SK-N-SH (cell line): ENCODE data around the gene CDH22. TPM values are rescaled to one million over a fixed set of nuclear protein-coding genes. Genes with fewer than 3 reads are reported as not detected.

ENCODE experiments used
- CTCF ChIA-PET: fragments of 300-600, 350-600 bp; formaldehyde crosslinking; extraction: SDS; loops from one replicate; lab custom pipeline; 2021; lab: Yijun Ruan, JAX
- POLR2A ChIA-PET: fragments of 350-600 bp; sonication (Branson Sonifier 250); formaldehyde crosslinking; extraction: SDS; loops from one replicate; lab custom pipeline; 2020; ENCODE audit warnings: antibody characterized with exemption, inconsistent platforms; lab: Yijun Ruan, JAX
- DNase-seq: peaks from one replicate; pipeline ENCODE4 v3.0.0; 2012
- H2AFZ ChIP-seq: fragments of 200-600 bp; sonication (generic); 2 replicates; pipeline ENCODE4 v1.8.1; 2016; ENCODE audit warnings: antibody characterized with exemption, mild to moderate bottlenecking, low read depth
- H3F3A ChIP-seq: fragments of 200-600 bp; sonication (generic); replicated peaks from 2 replicates; pipeline ENCODE3; 2016; ENCODE audit warnings: antibody characterized with exemption, mild to moderate bottlenecking; ENCODE audit not compliant: insufficient read depth
- H3K27ac ChIP-seq, 2 experiments: fragments of 200-500 bp in 1 of 2; fragments of 200-600 bp in 1 of 2; sonication (Bioruptor generic) in 1 of 2; sonication (generic), shearing (Covaris generic) in 1 of 2; 2 replicates each; pipeline versions ENCODE4 v1.5.1 to v1.6.1; 2014 to 2016; ENCODE audit warnings: low read depth in 2 of 2, inconsistent platforms in 1 of 2, low read length in 1 of 2, mild to moderate bottlenecking in 1 of 2, mixed read lengths in 1 of 2
- H3K27me3 ChIP-seq: fragments of 200-600 bp; sonication (generic), shearing (Covaris generic); 2 replicates; pipeline ENCODE4 v1.6.1; 2016; ENCODE audit warnings: mixed run types; ENCODE audit not compliant: insufficient read depth
- H3K36me3 ChIP-seq, 2 experiments: fragments of 200-500 bp in 1 of 2; fragments of 200-600 bp in 1 of 2; sonication (Bioruptor generic) in 1 of 2; sonication (generic) in 1 of 2; replicated peaks in 1 of 2; 2 replicates each; pipeline versions ENCODE3 to v1.5.1; 2014 to 2016; ENCODE audit warnings: low read length in 1 of 2, mild to moderate bottlenecking in 1 of 2; ENCODE audit not compliant: insufficient read depth in 2 of 2, control insufficient read depth in 1 of 2
- H3K4me1 ChIP-seq, 2 experiments: fragments of 200-500 bp in 1 of 2; fragments of 200-600 bp in 1 of 2; sonication (Bioruptor generic) in 1 of 2; sonication (generic), shearing (Covaris generic) in 1 of 2; 2 replicates each; pipeline versions ENCODE4 v1.5.1 to v1.6.1; 2014 to 2016; ENCODE audit warnings: low read depth in 1 of 2, low read length in 1 of 2, mixed run types in 1 of 2; ENCODE audit not compliant: insufficient read depth in 2 of 2, control insufficient read depth in 1 of 2
- H3K4me2 ChIP-seq: fragments of 200-600 bp; sonication (generic), shearing (Covaris generic); 2 replicates; pipeline ENCODE4 v1.6.1; 2017; ENCODE audit warnings: mixed run types
- H3K4me3 ChIP-seq, 2 experiments: fragments of 200-500 bp in 1 of 2; fragments of 200-600 bp in 1 of 2; sonication (Bioruptor generic) in 1 of 2; sonication (generic), shearing (Covaris generic) in 1 of 2; 2 replicates each; pipeline versions ENCODE4 v1.5.1 to v1.8.1; 2014 to 2016; ENCODE audit warnings: low read depth in 2 of 2, inconsistent platforms in 1 of 2, low read length in 1 of 2, mild to moderate bottlenecking in 1 of 2, mixed read lengths in 1 of 2, moderate library complexity in 1 of 2
- H3K79me2 ChIP-seq: fragments of 200-600 bp; sonication (generic); 2 replicates; pipeline ENCODE4 v1.8.1; 2017; ENCODE audit warnings: mild to moderate bottlenecking; ENCODE audit not compliant: insufficient read depth
- H3K9ac ChIP-seq: fragments of 200-600 bp; sonication (generic); 2 replicates; pipeline ENCODE4 v1.6.1; 2017; ENCODE audit warnings: mixed run types
- H3K9me2 ChIP-seq: fragments of 200-600 bp; sonication (generic); 2 replicates; pipeline ENCODE4 v1.6.1; 2017; ENCODE audit warnings: mixed run types
- H3K9me3 ChIP-seq: fragments of 200-600 bp; sonication (generic); 2 replicates; pipeline ENCODE4 v1.6.1; 2017; ENCODE audit warnings: mixed run types, mild to moderate bottlenecking, moderate library complexity
- H4K20me1 ChIP-seq: fragments of 200-600 bp; sonication (generic); 2 replicates; pipeline ENCODE4 v1.6.1; 2017; ENCODE audit warnings: mild to moderate bottlenecking, mixed run types; ENCODE audit not compliant: insufficient read depth
- EP300 ChIP-seq, 2 experiments: IDR thresholded peaks; 2 replicates each; pipeline versions ENCODE4 v1.4.0 to v1.6.1; 2012; ENCODE audit warnings: borderline replicate concordance in 1 of 2, low read depth in 1 of 2, low read length in 1 of 2
- EZH2phosphoT487 ChIP-seq: fragments of 200-600 bp; sonication (generic); IDR thresholded peaks from 2 replicates; pipeline ENCODE4 v1.6.1; 2017; ENCODE audit warnings: low read depth, mixed run types, mild to moderate bottlenecking, antibody characterized with exemption, moderate library complexity, borderline replicate concordance
- FOSL2 ChIP-seq: IDR thresholded peaks from 2 replicates; pipeline ENCODE4 v1.4.0; 2012; ENCODE audit warnings: low read depth, mild to moderate bottlenecking, moderate library complexity, borderline replicate concordance
- FOXJ3 ChIP-seq: sonication (generic); formaldehyde crosslinking; IDR thresholded peaks from 2 replicates; pipeline ENCODE4 v1.5.1; 2020; ENCODE audit warnings: mild to moderate bottlenecking, missing genetic modification reagents
- GABPA ChIP-seq: IDR thresholded peaks from 2 replicates; pipeline ENCODE4 v1.4.0; 2012; ENCODE audit warnings: low read depth, mild to moderate bottlenecking
- GATA2 ChIP-seq: sonication (generic); formaldehyde crosslinking; IDR thresholded peaks from 2 replicates; pipeline ENCODE4 v1.5.0; 2020; ENCODE audit warnings: mild to moderate bottlenecking, missing genetic modification reagents
- NRF1 ChIP-seq: IDR thresholded peaks from 2 replicates; pipeline ENCODE4 v1.6.1; 2012; ENCODE audit warnings: low read depth, mild to moderate bottlenecking, low read length
- RAD21 ChIP-seq: IDR thresholded peaks from 2 replicates; pipeline ENCODE4 v1.6.1; 2012; ENCODE audit warnings: mild to moderate bottlenecking, low read length
- RFX5 ChIP-seq: IDR thresholded peaks from 2 replicates; pipeline ENCODE4 v1.6.1; 2012; ENCODE audit warnings: mild to moderate bottlenecking, improper control_type of control experiment, low read length
- SMC3 ChIP-seq: IDR thresholded peaks from 2 replicates; pipeline ENCODE4 v1.6.1; 2012; ENCODE audit warnings: low read depth, low read length, improper control_type of control experiment
- TAF1 ChIP-seq: IDR thresholded peaks from 2 replicates; pipeline ENCODE4 v1.6.1; 2012; ENCODE audit warnings: low read depth, mild to moderate bottlenecking, low read length, moderate library complexity, borderline replicate concordance
- TCF12 ChIP-seq: IDR thresholded peaks from 2 replicates; pipeline ENCODE4 v1.4.0; 2012
- WGBS: methylation state at CpG from one replicate; pipeline ENCODE4 v1.1.6; 2017; ENCODE audit warnings: low lambda C conversion rate; 5-methylcytosine and 5-hydroxymethylcytosine counted together
- polyA plus RNA-seq, 3 experiments: library from polyadenylated mRNA; depleted of rRNA; stranded (reverse); fragments of >200 nt; gene quantifications; 2 replicates each; pipeline ENCODE4 v1.2.3, GENCODE V29; 2012
- TF ChIP-seq, protein P1 (sequence below): fragments of 150-350 bp; IDR thresholded peaks from 2 replicates; pipeline ENCODE4 v1.6.1; 2017; ENCODE audit warnings: antibody characterized with exemption, low read length, low read depth, borderline replicate concordance
- TF ChIP-seq, protein P2 (sequence below): IDR thresholded peaks from 2 replicates; pipeline ENCODE4 v1.6.1; 2012; ENCODE audit warnings: mild to moderate bottlenecking, low read depth, low read length, moderate library complexity
- TF ChIP-seq, protein P3 (sequence below): IDR thresholded peaks from 2 replicates; pipeline ENCODE4 v1.4.0; 2012; ENCODE audit warnings: low read depth, borderline replicate concordance
- TF ChIP-seq, protein P4 (sequence below): IDR thresholded peaks from 2 replicates; pipeline ENCODE4; 2012
- TF ChIP-seq, protein P5 (sequence below): IDR thresholded peaks from 2 replicates; pipeline ENCODE4 v1.4.0; 2012; ENCODE audit warnings: low read depth

CDH22 gene
- polyA plus RNA-seq, 1 of the 3 experiments (the other 2 are of a cell fraction), result not detected

DNA sequence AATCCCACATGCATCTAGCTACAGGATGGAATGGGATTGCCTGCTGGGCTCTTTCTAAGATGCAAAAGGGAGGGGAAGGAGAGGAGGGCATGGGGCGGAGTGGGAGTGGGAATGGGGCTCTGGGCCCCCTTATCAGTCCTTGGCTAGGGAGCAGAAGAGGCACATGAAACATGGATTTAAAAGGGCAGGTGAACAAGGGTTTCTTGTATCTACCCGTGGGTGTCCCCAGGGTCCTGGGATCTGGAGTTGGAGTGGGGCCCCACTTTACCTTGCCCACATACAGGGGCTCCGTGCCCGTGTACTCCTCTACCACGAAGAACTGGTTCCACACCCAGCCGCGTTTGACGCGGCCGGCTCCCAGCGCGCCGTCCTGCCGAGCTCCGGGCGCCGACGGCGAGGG, 57.5 kb downstream of the CDH22 start:
- Histone ChIP-seq H2AFZ (no peak overlapping the region), H3K27ac (no peak overlapping the region), H3K4me2 (no peak overlapping the region), H3K79me2 (no peaks in the 10 kb centered on the region), H3K9ac (no peak overlapping the region), H3K4me3 (no peak overlapping the region), H3K9me3 (no peaks in the 10 kb centered on the region), H4K20me1 (no peaks in the 10 kb centered on the region), H3K27me3 (no peaks in the 10 kb centered on the region), H3F3A (no peaks in the 10 kb centered on the region), H3K36me3 (no peaks in the 10 kb centered on the region), H3K9me2 (no peaks in the 10 kb centered on the region), H3K4me1 (peaks cover 0 to 3% of the 10 kb centered on the region in 2 experiments; a peak in 1 of 4 replicates)
- no peak for DNase-seq
- WGBS, result 58% methylated on average over 16 of the region's 19 CpGs
- POLR2A ChIA-PET, result no interaction called here
- CTCF ChIA-PET, result interaction anchor here (1.6 kb wide), 1 partner anchor 56 kb away, joined by 6 read pairs; no protein-coding TSS in a partner anchor
- TF ChIP-seq, protein P1, sequence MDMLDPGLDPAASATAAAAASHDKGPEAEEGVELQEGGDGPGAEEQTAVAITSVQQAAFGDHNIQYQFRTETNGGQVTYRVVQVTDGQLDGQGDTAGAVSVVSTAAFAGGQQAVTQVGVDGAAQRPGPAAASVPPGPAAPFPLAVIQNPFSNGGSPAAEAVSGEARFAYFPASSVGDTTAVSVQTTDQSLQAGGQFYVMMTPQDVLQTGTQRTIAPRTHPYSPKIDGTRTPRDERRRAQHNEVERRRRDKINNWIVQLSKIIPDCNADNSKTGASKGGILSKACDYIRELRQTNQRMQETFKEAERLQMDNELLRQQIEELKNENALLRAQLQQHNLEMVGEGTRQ, result no peak
- no peak for TF ChIP-seq TAF1
- TF ChIP-seq, protein P2, sequence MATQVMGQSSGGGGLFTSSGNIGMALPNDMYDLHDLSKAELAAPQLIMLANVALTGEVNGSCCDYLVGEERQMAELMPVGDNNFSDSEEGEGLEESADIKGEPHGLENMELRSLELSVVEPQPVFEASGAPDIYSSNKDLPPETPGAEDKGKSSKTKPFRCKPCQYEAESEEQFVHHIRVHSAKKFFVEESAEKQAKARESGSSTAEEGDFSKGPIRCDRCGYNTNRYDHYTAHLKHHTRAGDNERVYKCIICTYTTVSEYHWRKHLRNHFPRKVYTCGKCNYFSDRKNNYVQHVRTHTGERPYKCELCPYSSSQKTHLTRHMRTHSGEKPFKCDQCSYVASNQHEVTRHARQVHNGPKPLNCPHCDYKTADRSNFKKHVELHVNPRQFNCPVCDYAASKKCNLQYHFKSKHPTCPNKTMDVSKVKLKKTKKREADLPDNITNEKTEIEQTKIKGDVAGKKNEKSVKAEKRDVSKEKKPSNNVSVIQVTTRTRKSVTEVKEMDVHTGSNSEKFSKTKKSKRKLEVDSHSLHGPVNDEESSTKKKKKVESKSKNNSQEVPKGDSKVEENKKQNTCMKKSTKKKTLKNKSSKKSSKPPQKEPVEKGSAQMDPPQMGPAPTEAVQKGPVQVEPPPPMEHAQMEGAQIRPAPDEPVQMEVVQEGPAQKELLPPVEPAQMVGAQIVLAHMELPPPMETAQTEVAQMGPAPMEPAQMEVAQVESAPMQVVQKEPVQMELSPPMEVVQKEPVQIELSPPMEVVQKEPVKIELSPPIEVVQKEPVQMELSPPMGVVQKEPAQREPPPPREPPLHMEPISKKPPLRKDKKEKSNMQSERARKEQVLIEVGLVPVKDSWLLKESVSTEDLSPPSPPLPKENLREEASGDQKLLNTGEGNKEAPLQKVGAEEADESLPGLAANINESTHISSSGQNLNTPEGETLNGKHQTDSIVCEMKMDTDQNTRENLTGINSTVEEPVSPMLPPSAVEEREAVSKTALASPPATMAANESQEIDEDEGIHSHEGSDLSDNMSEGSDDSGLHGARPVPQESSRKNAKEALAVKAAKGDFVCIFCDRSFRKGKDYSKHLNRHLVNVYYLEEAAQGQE, result no peak

DNA sequence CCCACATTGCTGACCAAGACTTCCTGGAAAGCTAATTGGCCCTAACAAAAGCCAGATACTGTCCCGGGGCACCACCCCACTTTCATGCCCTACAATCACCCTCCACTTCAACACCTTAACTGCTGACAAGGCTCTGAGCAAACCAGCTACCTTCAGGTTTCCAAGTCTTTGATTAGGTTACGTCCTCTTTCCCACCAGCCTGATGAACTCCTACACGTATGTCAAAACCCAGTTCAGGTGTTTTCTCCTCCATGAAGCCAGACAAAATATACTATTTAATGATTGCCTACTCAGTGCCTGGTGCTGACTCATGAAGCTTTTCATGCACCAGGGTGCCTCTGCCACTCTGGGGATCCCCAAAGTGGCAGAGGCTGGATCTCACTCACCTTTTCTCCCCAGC, 58.6 kb downstream of the CDH22 start:
- H3K27me3 ChIP-seq, result no peaks in the 10 kb centered on the region
- CTCF ChIA-PET, result interaction anchor here (0.7 to 1.8 kb wide), 6 partner anchors 10 to 121 kb away, joined by 3 to 7 read pairs (median 4); no protein-coding TSS in a partner anchor
- no peak overlapping the region for H2AFZ ChIP-seq
- no peak overlapping the region for H3K27ac ChIP-seq
- no peak overlapping the region for H3K9ac ChIP-seq
- WGBS, result 57% methylated on average over 3 of the region's 3 CpGs
- H3K4me3 ChIP-seq, result no peak overlapping the region
- H3K4me1 ChIP-seq, result no peaks in the 10 kb centered on the region
- DNase-seq, result no peak
- no peaks in the 10 kb centered on the region for H3K9me3 ChIP-seq
- H3K4me2 ChIP-seq, result no peak overlapping the region
- H3K79me2 ChIP-seq, result no peaks in the 10 kb centered on the region
- H3F3A ChIP-seq, result no peaks in the 10 kb centered on the region
- H3K9me2 ChIP-seq, result no peaks in the 10 kb centered on the region
- POLR2A ChIA-PET, result no interaction called here
- no peaks in the 10 kb centered on the region for H4K20me1 ChIP-seq
- H3K36me3 ChIP-seq, result no peaks in the 10 kb centered on the region
- TF ChIP-seq NRF1 (no peak), EZH2phosphoT487 (no peak), FOSL2 (no peak), GABPA (no peak), RFX5 (no peak), EP300 (IDR thresholded peaks at IDR 0.05; ENCODE audit: borderline replicate concordance in 1 of 2, low read depth in 1 of 2, low read length in 1 of 2) (no peak), TCF12 (no peak), SMC3 (no peak), RAD21 (no peak), GATA2 (no peak), FOXJ3 (no peak)
- TF ChIP-seq, protein P3, sequence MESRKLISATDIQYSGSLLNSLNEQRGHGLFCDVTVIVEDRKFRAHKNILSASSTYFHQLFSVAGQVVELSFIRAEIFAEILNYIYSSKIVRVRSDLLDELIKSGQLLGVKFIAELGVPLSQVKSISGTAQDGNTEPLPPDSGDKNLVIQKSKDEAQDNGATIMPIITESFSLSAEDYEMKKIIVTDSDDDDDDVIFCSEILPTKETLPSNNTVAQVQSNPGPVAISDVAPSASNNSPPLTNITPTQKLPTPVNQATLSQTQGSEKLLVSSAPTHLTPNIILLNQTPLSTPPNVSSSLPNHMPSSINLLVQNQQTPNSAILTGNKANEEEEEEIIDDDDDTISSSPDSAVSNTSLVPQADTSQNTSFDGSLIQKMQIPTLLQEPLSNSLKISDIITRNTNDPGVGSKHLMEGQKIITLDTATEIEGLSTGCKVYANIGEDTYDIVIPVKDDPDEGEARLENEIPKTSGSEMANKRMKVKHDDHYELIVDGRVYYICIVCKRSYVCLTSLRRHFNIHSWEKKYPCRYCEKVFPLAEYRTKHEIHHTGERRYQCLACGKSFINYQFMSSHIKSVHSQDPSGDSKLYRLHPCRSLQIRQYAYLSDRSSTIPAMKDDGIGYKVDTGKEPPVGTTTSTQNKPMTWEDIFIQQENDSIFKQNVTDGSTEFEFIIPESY, result no peak
- TF ChIP-seq, protein P1, result no peak
- TF ChIP-seq, protein P4, sequence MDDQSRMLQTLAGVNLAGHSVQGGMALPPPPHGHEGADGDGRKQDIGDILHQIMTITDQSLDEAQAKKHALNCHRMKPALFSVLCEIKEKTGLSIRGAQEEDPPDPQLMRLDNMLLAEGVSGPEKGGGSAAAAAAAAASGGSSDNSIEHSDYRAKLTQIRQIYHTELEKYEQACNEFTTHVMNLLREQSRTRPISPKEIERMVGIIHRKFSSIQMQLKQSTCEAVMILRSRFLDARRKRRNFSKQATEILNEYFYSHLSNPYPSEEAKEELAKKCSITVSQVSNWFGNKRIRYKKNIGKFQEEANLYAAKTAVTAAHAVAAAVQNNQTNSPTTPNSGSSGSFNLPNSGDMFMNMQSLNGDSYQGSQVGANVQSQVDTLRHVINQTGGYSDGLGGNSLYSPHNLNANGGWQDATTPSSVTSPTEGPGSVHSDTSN, result no peak
- TF ChIP-seq, protein P5, sequence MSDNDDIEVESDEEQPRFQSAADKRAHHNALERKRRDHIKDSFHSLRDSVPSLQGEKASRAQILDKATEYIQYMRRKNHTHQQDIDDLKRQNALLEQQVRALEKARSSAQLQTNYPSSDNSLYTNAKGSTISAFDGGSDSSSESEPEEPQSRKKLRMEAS, result no peak
